ENCODE results near the gene PTPRD. TPM values are rescaled to one million over a fixed set of nuclear protein-coding genes. Genes with fewer than 3 reads are reported as not detected.
A peak's percentile ranks its signal among the peaks of the same experiment; 100 is the strongest.

The PTPRD gene
- total RNA-seq, 4 donors from 2014 or later: 85.8 to 169 (median 135) TPM

DNA sequence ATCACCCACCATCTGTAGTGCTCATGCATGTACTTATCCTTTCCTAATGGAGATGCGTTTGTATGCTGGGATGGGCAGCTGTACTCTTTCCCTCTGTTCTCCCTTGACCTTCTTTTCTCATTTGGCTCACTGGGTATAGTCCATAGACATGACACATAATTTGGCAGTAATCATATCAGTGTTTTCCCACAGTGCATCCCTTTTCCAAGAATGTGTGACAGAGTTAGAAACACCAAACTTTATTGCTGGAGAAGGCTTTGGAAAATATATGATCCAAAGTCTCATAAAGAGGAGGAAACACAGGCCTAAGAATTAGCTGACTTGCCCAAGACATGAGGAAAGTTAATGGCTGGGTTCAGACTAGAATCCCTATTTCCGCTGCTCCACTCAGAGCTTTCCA, 1579.8 kb downstream of the PTPRD start:
- TF ChIP-seq, protein P1, sequence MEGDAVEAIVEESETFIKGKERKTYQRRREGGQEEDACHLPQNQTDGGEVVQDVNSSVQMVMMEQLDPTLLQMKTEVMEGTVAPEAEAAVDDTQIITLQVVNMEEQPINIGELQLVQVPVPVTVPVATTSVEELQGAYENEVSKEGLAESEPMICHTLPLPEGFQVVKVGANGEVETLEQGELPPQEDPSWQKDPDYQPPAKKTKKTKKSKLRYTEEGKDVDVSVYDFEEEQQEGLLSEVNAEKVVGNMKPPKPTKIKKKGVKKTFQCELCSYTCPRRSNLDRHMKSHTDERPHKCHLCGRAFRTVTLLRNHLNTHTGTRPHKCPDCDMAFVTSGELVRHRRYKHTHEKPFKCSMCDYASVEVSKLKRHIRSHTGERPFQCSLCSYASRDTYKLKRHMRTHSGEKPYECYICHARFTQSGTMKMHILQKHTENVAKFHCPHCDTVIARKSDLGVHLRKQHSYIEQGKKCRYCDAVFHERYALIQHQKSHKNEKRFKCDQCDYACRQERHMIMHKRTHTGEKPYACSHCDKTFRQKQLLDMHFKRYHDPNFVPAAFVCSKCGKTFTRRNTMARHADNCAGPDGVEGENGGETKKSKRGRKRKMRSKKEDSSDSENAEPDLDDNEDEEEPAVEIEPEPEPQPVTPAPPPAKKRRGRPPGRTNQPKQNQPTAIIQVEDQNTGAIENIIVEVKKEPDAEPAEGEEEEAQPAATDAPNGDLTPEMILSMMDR (IDR thresholded peaks at IDR 0.05): no peak
- no peak for TF ChIP-seq POLR2A (IDR thresholded peaks at IDR 0.05)
- no peak overlapping the region for H3K27ac ChIP-seq
- no peaks in the 10 kb centered on the region for H3K9me3 ChIP-seq
- DNase-seq: no peak
- no peaks in the 10 kb centered on the region for H3K27me3 ChIP-seq
- no peak overlapping the region for H3K4me3 ChIP-seq
- H3K4me1 ChIP-seq: no peaks in the 10 kb centered on the region
- no peaks in the 10 kb centered on the region for H3K36me3 ChIP-seq

DNA sequence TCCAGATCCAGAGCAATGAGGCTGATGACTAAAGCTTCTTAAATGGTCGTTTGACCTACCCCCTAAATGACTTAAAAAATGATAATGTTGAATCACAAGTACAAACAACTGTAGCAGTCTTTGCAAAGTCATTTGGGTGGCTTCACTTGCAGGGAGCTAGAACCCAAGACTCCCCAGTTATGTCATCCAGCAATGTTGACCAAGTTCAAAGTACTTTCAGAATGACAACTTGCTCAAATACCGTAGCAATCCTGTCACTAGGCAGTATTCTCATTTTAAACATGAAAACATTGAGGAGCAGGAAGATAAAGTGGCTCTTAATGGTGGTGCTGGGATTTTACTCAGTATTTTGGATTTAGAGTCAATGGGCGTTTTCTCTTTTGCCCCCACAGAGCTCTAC, 1596.2 kb downstream of the PTPRD start:
- Histone ChIP-seq H3K36me3 (no peaks in the 10 kb centered on the region), H3K4me3 (no peak overlapping the region), H3K27me3 (no peaks in the 10 kb centered on the region), H3K9me3 (no peaks in the 10 kb centered on the region), H3K27ac (no peak overlapping the region), H3K4me1 (no peaks in the 10 kb centered on the region)
- DNase-seq: no peak
- TF ChIP-seq POLR2A (IDR thresholded peaks at IDR 0.05): no peak
- TF ChIP-seq, protein P1 (IDR thresholded peaks at IDR 0.05): no peak

DNA sequence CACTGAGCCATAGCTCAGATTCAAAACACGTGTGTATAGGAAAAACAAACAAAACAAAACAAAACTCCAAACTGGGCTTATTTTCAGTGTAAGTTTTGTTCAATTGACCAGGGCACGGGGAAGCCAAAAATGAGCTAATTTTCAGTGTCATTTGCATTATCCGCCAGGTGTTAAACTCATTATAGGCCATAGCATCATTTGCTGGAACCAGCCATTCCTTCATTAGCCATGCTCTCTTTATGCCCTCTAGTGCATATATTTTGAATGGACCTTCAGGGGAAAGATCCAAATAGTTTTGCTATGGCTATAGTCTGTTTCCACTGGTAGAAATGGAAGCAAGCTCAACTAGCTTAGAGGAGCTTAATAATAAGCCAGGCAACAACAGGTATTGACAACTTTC, 1608.0 kb downstream of the PTPRD start:
- H3K4me1 ChIP-seq: no peaks in the 10 kb centered on the region
- no peaks in the 10 kb centered on the region for H3K36me3 ChIP-seq
- TF ChIP-seq, protein P1 (IDR thresholded peaks at IDR 0.05): no peak
- TF ChIP-seq POLR2A (IDR thresholded peaks at IDR 0.05): no peak
- no peak overlapping the region for H3K27ac ChIP-seq
- no peaks in the 10 kb centered on the region for H3K9me3 ChIP-seq
- H3K27me3 ChIP-seq: no peaks in the 10 kb centered on the region
- H3K4me3 ChIP-seq: no peak overlapping the region
- DNase-seq: no peak

DNA sequence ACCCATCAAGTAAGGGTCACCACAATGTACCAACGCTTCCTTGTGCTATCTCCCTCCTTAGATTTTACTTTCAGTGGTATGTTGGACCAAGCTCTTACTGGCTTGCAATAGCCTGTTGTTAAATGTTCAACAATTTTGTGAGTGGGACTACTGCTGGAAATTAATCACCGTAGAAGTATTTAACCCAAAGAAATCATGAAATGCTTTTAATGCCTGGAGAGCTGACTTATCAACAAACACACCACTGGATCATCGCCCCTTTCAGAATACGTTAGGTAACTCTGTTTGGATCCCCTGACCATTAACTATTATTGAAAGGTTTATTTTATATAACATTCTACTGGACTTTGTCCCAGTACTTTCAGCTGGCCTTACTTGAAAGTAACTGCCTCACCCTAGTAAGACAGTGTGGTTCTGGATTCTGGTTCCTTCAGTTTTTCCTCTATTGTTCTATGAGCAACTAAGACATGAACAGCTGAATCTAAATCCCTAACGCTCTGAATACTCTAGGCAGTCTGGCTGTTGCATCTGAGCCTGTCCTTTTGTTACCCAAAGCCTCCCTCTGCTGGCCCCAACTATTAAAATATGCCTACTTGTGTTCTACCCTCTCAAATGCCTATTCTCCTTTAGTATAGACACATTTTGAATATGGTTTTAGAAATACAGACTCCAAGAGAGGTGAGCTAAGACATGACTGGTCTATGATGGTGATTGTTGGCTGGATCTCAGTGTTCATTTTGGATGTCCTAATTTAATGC, 1609.8 kb downstream of the PTPRD start:
- no peak overlapping the region for H3K4me3 ChIP-seq
- no peak for DNase-seq

DNA sequence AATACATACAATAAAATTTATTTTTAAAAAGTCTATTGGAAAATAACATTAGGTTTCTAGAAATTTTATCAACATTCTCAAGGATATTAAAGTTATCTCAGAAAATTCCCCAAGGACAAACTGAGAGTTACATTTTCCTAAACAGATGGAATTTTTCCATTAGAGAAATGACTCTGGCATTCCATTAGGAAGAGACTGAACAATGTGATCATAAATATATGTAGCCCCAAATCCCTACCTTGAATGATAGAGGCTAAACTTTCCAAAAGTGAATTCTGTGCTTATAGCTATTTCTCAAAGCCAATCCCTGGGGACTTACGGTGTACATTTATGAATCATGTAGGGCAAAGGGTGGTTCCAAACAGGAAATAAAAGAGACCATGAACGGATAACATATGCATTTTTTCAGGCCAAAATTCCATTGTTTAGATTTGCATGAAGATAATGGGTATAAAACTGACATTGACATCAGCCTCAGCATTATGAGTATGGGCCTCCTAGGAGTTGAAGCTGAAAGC, 1632.2 kb downstream of the PTPRD start:
- Histone ChIP-seq H3K27me3 (no peaks in the 10 kb centered on the region), H3K4me1 (no peaks in the 10 kb centered on the region), H3K27ac (no peak overlapping the region), H3K36me3 (no peaks in the 10 kb centered on the region), H3K4me3 (no peak overlapping the region), H3K9me3 (no peaks in the 10 kb centered on the region)
- TF ChIP-seq POLR2A (IDR thresholded peaks at IDR 0.05): no peak
- TF ChIP-seq, protein P1 (IDR thresholded peaks at IDR 0.05): no peak
- no peak for DNase-seq

More for the DNA sequence above, 1609.8 kb downstream of the PTPRD start:
- H3K27ac ChIP-seq: no peak overlapping the region
- TF ChIP-seq, protein P1 (IDR thresholded peaks at IDR 0.05): peak in 1 of 6 experiments; percentile 3
- no peak for TF ChIP-seq POLR2A (IDR thresholded peaks at IDR 0.05)
- no peaks in the 10 kb centered on the region for H3K9me3 ChIP-seq
- no peaks in the 10 kb centered on the region for H3K4me1 ChIP-seq
- no peaks in the 10 kb centered on the region for H3K27me3 ChIP-seq
- H3K36me3 ChIP-seq: no peaks in the 10 kb centered on the region

All from Peyer's patch (tissue), 4 donors.